ENCODE measurements around the gene GAPDH.

DNA sequence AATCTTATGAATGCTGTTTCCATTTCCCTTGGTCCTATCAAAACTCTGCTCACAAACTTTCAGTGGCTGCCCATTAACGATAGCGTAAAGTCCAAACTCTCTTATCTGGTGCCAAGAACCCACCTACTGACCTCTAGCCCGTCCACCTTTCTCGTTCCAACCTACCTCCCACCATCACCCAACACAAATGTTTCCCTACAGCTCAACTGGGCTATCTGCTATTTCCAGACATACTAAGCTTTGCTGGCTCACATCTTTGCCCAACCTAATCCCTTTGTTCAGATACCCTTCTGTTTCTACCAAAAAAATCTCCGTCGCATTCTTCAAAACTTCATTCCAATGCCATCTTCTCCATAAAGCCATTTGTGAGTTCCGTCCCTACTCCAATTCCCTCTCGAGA is 41.3 kb downstream of the GAPDH start:
- TF ChIP-seq CTCF (IDR thresholded peaks at IDR 0.05), result no peak
- no peak for TF ChIP-seq EZH2 (IDR thresholded peaks at IDR 0.05)
